IMR-90 (cell line): ENCODE data around the gene TES. TPM values are rescaled to one million over a fixed set of nuclear protein-coding genes. Genes with fewer than 3 reads are reported as not detected.
A peak's percentile ranks its signal among the peaks of the same experiment; 100 is the strongest.

ENCODE experiments used
- ATAC-seq: fragments of 200-7000 bp; cut with Tn5 transposase; 2 replicates; pipeline ENCODE4 v1.9.1; 2020; ENCODE audit warnings: low read depth, mild to moderate bottlenecking, moderate library complexity
- BruUV-seq: library from RNA; stranded (reverse); fragments of 400-500 nt; replicated peaks from 2 replicates; lab custom pipeline; 2021; lab: Mats Ljungman, UMichigan
- CTCF ChIA-PET: fragments of 300-600 bp; formaldehyde crosslinking; extraction: SDS; loops from one replicate; lab custom pipeline; 2021; ENCODE audit warnings: antibody characterized with exemption; lab: Yijun Ruan, JAX
- POLR2A ChIA-PET: fragments of 300-600 bp; sonication (Branson Sonifier 250); formaldehyde crosslinking; loops from one replicate; lab custom pipeline; 2022; ENCODE audit warnings: antibody characterized with exemption; ENCODE audit not compliant: unreplicated experiment; lab: Charles Lee
- DNase-seq: peaks from one replicate; pipeline ENCODE4 v3.0.0; 2013
- H2AFZ ChIP-seq: replicated peaks from 2 replicates; pipeline ENCODE3; 2013; ENCODE audit warnings: low read length, mild to moderate bottlenecking; ENCODE audit not compliant: poor library complexity
- H2AK5ac ChIP-seq: 2 replicates; pipeline ENCODE4 v1.6.1; 2013; ENCODE audit warnings: low read depth, low read length, inconsistent platforms
- H2AK9ac ChIP-seq: replicated peaks from 2 replicates; pipeline ENCODE3; 2013; ENCODE audit warnings: mild to moderate bottlenecking, low read depth, low read length, moderate library complexity; ENCODE audit not compliant: poor library complexity
- H2BK120ac ChIP-seq: 2 replicates; pipeline ENCODE4 v1.6.1; 2013; ENCODE audit warnings: low read depth, low read length, inconsistent platforms
- H2BK15ac ChIP-seq: 3 replicates; pipeline ENCODE4 v1.6.1; 2013; ENCODE audit warnings: low read depth, low read length, inconsistent platforms
- H2BK20ac ChIP-seq: 2 replicates; pipeline ENCODE4 v1.6.1; 2013; ENCODE audit warnings: low read depth, mild to moderate bottlenecking, inconsistent platforms, low read length, moderate library complexity
- H2BK5ac ChIP-seq: 2 replicates; pipeline ENCODE4 v1.6.1; 2013; ENCODE audit warnings: mild to moderate bottlenecking, low read depth, low read length, inconsistent platforms; ENCODE audit not compliant: poor library complexity, severe bottlenecking
- H3K14ac ChIP-seq: replicated peaks from 2 replicates; pipeline ENCODE4 v1.6.1; 2013; ENCODE audit warnings: low read depth, low read length, inconsistent platforms
- H3K18ac ChIP-seq: 2 replicates; pipeline ENCODE4 v1.6.1; 2013; ENCODE audit warnings: low read depth, low read length, control low read depth
- H3K23ac ChIP-seq: 2 replicates; pipeline ENCODE4 v1.6.1; 2013; ENCODE audit warnings: low read depth, low read length, inconsistent platforms
- H3K27ac ChIP-seq: 2 replicates; pipeline ENCODE4 v1.5.1; 2013; ENCODE audit warnings: mild to moderate bottlenecking, control low read depth, low read length; ENCODE audit not compliant: insufficient read depth
- H3K27me3 ChIP-seq: 2 replicates; pipeline ENCODE4 v1.6.1; 2013; ENCODE audit warnings: low read length; ENCODE audit not compliant: control insufficient read depth, insufficient read depth
- H3K36me3 ChIP-seq: 2 replicates; pipeline ENCODE4 v1.6.1; 2013; ENCODE audit warnings: low read length, mixed read lengths; ENCODE audit not compliant: control insufficient read depth, insufficient read depth
- H3K4ac ChIP-seq: 2 replicates; pipeline ENCODE4 v1.6.1; 2013; ENCODE audit warnings: low read depth, low read length, inconsistent platforms
- H3K4me1 ChIP-seq: 2 replicates; pipeline ENCODE4 v1.6.1; 2013; ENCODE audit warnings: low read length, mixed read lengths; ENCODE audit not compliant: control insufficient read depth, insufficient read depth
- H3K4me2 ChIP-seq: 2 replicates; pipeline ENCODE4 v1.6.1; 2013; ENCODE audit warnings: low read depth, mild to moderate bottlenecking, control low read depth, low read length, moderate library complexity
- H3K4me3 ChIP-seq: 2 replicates; pipeline ENCODE4 v1.5.1; 2013; ENCODE audit warnings: low read depth, mild to moderate bottlenecking, control low read depth, low read length, moderate library complexity; ENCODE audit not compliant: insufficient read depth
- H3K56ac ChIP-seq: 2 replicates; pipeline ENCODE4 v1.6.1; 2013; ENCODE audit warnings: low read length, inconsistent platforms; ENCODE audit not compliant: insufficient read depth; ENCODE audit errors: extremely low read depth
- H3K79me1 ChIP-seq, 2 experiments: 2 replicates each; pipeline ENCODE4 v1.6.1; 2013; ENCODE audit warnings: low read length in 2 of 2, inconsistent platforms in 1 of 2, low read depth in 1 of 2
- H3K9ac ChIP-seq: 2 replicates; pipeline ENCODE4 v1.6.1; 2013; ENCODE audit warnings: low read depth, low read length, control low read depth
- H3K9me1 ChIP-seq: 2 replicates; pipeline ENCODE4 v1.6.1; 2013; ENCODE audit warnings: low read length, inconsistent platforms; ENCODE audit not compliant: insufficient read depth
- H3K9me3 ChIP-seq: 2 replicates; pipeline ENCODE4 v1.6.1; 2013; ENCODE audit warnings: low read length; ENCODE audit not compliant: control insufficient read depth, insufficient read depth
- H4K20me1 ChIP-seq: 2 replicates; pipeline ENCODE4 v1.6.1; 2013; ENCODE audit warnings: low read length, inconsistent platforms; ENCODE audit not compliant: insufficient read depth
- H4K5ac ChIP-seq: 2 replicates; pipeline ENCODE4 v1.6.1; 2013; ENCODE audit warnings: mild to moderate bottlenecking, low read depth, low read length, control low read depth
- H4K8ac ChIP-seq, 2 experiments: 2 replicates each; pipeline ENCODE4 v1.6.1; 2013; ENCODE audit warnings: low read depth in 2 of 2, low read length in 2 of 2, control low read depth in 1 of 2, inconsistent platforms in 1 of 2
- H4K91ac ChIP-seq: 2 replicates; pipeline ENCODE4 v1.6.1; 2013; ENCODE audit warnings: low read depth, low read length, inconsistent platforms; ENCODE audit not compliant: insufficient read depth
- BHLHE40 ChIP-seq: fragments of 150-350 bp; IDR thresholded peaks from 2 replicates; pipeline ENCODE4 v1.6.1; 2016; ENCODE audit warnings: mild to moderate bottlenecking, low read depth, low read length
- CEBPB ChIP-seq: IDR thresholded peaks from 2 replicates; pipeline ENCODE4 v1.6.1; 2012; ENCODE audit warnings: low read depth, low read length, improper control_type of control experiment
- CHD1 ChIP-seq: IDR thresholded peaks from 2 replicates; pipeline ENCODE4 v1.6.1; 2012; ENCODE audit warnings: low read depth, low read length, improper control_type of control experiment
- CTCF ChIP-seq: conservative IDR thresholded peaks from 2 replicates; pipeline ENCODE4 v1.5.1; 2012; ENCODE audit warnings: mild to moderate bottlenecking, low read depth, low read length, improper control_type of control experiment
- FOS ChIP-seq: fragments of 150-350 bp; IDR thresholded peaks from 2 replicates; pipeline ENCODE4 v1.6.1; 2016; ENCODE audit warnings: low read depth, low read length
- MAFK ChIP-seq: IDR thresholded peaks from 2 replicates; pipeline ENCODE4 v1.6.1; 2012; ENCODE audit warnings: low read depth, low read length, improper control_type of control experiment
- MAZ ChIP-seq: IDR thresholded peaks from 2 replicates; pipeline ENCODE4 v1.6.1; 2012; ENCODE audit warnings: low read depth, mild to moderate bottlenecking, low read length, improper control_type of control experiment, moderate library complexity, borderline replicate concordance
- MXI1 ChIP-seq: IDR thresholded peaks from 2 replicates; pipeline ENCODE4 v1.6.1; 2012; ENCODE audit warnings: low read depth, mild to moderate bottlenecking, low read length, moderate library complexity, borderline replicate concordance
- NFE2L2 ChIP-seq: fragments of 150-350 bp; IDR thresholded peaks from 2 replicates; pipeline ENCODE4 v1.6.1; 2016; ENCODE audit warnings: low read depth, mild to moderate bottlenecking, low read length
- POLR2A ChIP-seq: IDR thresholded peaks from 2 replicates; pipeline ENCODE4 v1.6.1; 2012; ENCODE audit warnings: mild to moderate bottlenecking, low read depth, low read length
- RAD21 ChIP-seq: IDR thresholded peaks from 2 replicates; pipeline ENCODE4 v1.6.1; 2012; ENCODE audit warnings: low read length, improper control_type of control experiment
- RCOR1 ChIP-seq: IDR thresholded peaks from 2 replicates; pipeline ENCODE4 v1.6.1; 2012; ENCODE audit warnings: mild to moderate bottlenecking, low read length, improper control_type of control experiment; ENCODE audit not compliant: insufficient replicate concordance
- RFX5 ChIP-seq: IDR thresholded peaks from 2 replicates; pipeline ENCODE4 v1.8.0; 2012; ENCODE audit warnings: low read depth, mild to moderate bottlenecking, low read length, moderate library complexity
- SMC3 ChIP-seq: fragments of 150-350 bp; IDR thresholded peaks from 2 replicates; pipeline ENCODE4 v1.6.1; 2016; ENCODE audit warnings: low read depth, mild to moderate bottlenecking, antibody characterized with exemption, low read length, moderate library complexity
- dilution Hi-C: fragments of 300-500 bp; cut with HindIII; formaldehyde crosslinking; loops from one replicate; pipeline ENCODE4 v1.14.3; 2018; ENCODE audit warnings: low sequenced_read_pairs; ENCODE audit not compliant: unreplicated experiment
- in situ Hi-C: fragments of 300-500 bp; cut with MboI; formaldehyde crosslinking; loops from 3 replicates; pipeline ENCODE4 v1.14.3; 2019; ENCODE audit warnings: low sequenced_read_pairs, inconsistent platforms, mixed read lengths
- intact Hi-C: fragments of 100-400 bp; cut with micrococcal nuclease; formaldehyde crosslinking; loops from 2 replicates; pipeline ENCODE4 v1.10.0; 2022
- polyA plus RNA-seq, 3 experiments: library from polyadenylated mRNA; depleted of rRNA; stranded (reverse); fragments of >200 nt; gene quantifications; 2 replicates each; pipeline ENCODE4 v1.2.3, GENCODE V29; 2012; ENCODE audit warnings: low replicate concordance in 1 of 3
- total RNA-seq: library from RNA; depleted of rRNA; stranded (reverse); fragments of >200 nt; gene quantifications from 2 replicates; pipeline ENCODE4 v1.2.3, GENCODE V29; 2012
- TF ChIP-seq, protein P1 (sequence below): fragments of 150-350 bp; IDR thresholded peaks from 2 replicates; pipeline ENCODE4 v1.6.1; 2016; ENCODE audit warnings: low read depth, mild to moderate bottlenecking, low read length, moderate library complexity, borderline replicate concordance
- TF ChIP-seq, protein P2 (sequence below): fragments of 150-350 bp; IDR thresholded peaks from 2 replicates; pipeline ENCODE4 v1.6.1; 2017; ENCODE audit warnings: mild to moderate bottlenecking, antibody characterized with exemption, low read length, low read depth

TES gene
- total and polyA plus RNA-seq, 2 of the 4 experiments (the other 2 are of a cell fraction): 54.0 to 83.3 TPM

DNA sequence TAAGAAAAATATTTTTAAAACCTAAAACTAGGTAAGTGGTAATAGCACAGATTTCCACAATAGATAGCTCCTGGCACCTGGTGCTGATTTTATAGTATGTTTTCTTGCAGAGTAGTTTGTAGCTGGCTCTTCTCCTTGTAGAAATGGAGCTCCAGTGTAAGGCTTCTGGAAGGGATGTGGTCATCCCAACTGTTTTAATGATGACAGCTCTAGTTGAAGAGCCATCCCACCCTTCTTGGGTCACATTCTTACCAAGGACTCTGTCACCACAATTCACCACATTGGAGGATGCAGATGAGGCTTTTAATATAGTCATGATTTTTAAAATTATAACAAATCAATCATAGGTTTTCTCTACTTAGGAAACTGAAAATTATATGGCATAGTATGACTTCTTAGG lies 31.0 kb downstream of the TES start:
- H3K4me3 ChIP-seq: no peak overlapping the region
- H2BK15ac ChIP-seq: no peak overlapping the region
- no peak overlapping the region for H2AK5ac ChIP-seq
- no peak overlapping the region for H3K4me2 ChIP-seq
- H4K8ac ChIP-seq: no peak overlapping the region
- no peak overlapping the region for H2BK5ac ChIP-seq
- in situ Hi-C loops (no loop called here), dilution Hi-C loops (no loop called here), intact Hi-C loops (no loop called here)
- ChIA-PET POLR2A (no interaction called here), CTCF (interaction anchor here (1.1 to 1.5 kb wide), 2 partner anchors 61 to 64 kb away, joined by 3 to 4 read pairs; no protein-coding TSS in a partner anchor)
- H3K4me1 ChIP-seq: peaks cover 2% of the 10 kb centered on the region; the same call in 1 of the 2 replicates
- H3K9ac ChIP-seq: no peak overlapping the region
- no peak overlapping the region for H3K18ac ChIP-seq
- H3K36me3 ChIP-seq: peaks cover 9% of the 10 kb centered on the region; the same call in 1 of the 2 replicates
- H3K23ac ChIP-seq: no peak overlapping the region
- no peak overlapping the region for H2AK9ac ChIP-seq
- no peak overlapping the region for H2BK20ac ChIP-seq
- ATAC-seq (no peak), DNase-seq (no peak)
- 0 out of 2 replicates have a peak overlapping the region, but pooled peaks have one; percentile 53 for H4K5ac ChIP-seq
- peaks cover 2% of the 10 kb centered on the region; the same call in 1 of the 2 replicates for H3K9me3 ChIP-seq
- H4K20me1 ChIP-seq: no peaks in the 10 kb centered on the region
- H3K4ac ChIP-seq: no peak overlapping the region
- no peak overlapping the region for H3K56ac ChIP-seq
- no peak overlapping the region for H3K27ac ChIP-seq
- H4K91ac ChIP-seq: no peak overlapping the region
- no peak overlapping the region for H3K14ac ChIP-seq
- no peak for TF ChIP-seq RCOR1
- TF ChIP-seq MXI1: no peak
- TF ChIP-seq SMC3: no peak
- no peak for TF ChIP-seq BHLHE40
- no peak for TF ChIP-seq RAD21
- TF ChIP-seq RFX5: no peak
- no peak for TF ChIP-seq MAZ
- no peak for TF ChIP-seq POLR2A
- TF ChIP-seq CHD1: no peak
- no peak for TF ChIP-seq FOS
- no peak for TF ChIP-seq CTCF
- TF ChIP-seq, protein P1, sequence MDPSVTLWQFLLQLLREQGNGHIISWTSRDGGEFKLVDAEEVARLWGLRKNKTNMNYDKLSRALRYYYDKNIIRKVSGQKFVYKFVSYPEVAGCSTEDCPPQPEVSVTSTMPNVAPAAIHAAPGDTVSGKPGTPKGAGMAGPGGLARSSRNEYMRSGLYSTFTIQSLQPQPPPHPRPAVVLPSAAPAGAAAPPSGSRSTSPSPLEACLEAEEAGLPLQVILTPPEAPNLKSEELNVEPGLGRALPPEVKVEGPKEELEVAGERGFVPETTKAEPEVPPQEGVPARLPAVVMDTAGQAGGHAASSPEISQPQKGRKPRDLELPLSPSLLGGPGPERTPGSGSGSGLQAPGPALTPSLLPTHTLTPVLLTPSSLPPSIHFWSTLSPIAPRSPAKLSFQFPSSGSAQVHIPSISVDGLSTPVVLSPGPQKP: no peak
- no peak for TF ChIP-seq MAFK
- TF ChIP-seq NFE2L2: no peak
- TF ChIP-seq CEBPB: no peak
- TF ChIP-seq, protein P2, sequence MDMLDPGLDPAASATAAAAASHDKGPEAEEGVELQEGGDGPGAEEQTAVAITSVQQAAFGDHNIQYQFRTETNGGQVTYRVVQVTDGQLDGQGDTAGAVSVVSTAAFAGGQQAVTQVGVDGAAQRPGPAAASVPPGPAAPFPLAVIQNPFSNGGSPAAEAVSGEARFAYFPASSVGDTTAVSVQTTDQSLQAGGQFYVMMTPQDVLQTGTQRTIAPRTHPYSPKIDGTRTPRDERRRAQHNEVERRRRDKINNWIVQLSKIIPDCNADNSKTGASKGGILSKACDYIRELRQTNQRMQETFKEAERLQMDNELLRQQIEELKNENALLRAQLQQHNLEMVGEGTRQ: no peak
- no peak overlapping the region for H2AFZ ChIP-seq
- H2BK120ac ChIP-seq: no peak overlapping the region
- peaks cover 35 to 45% of the 10 kb centered on the region in 2 experiments for H3K79me1 ChIP-seq
- H3K27me3 ChIP-seq: no peaks in the 10 kb centered on the region
- no peaks in the 10 kb centered on the region; the same call in 1 of the 2 replicates for H3K9me1 ChIP-seq
- no TSS peak for BruUV-seq
